GM12872 (cell line): ENCODE measurements around the gene KEAP1.

Experiments
- CTCF ChIP-seq: IDR thresholded peaks from 3 replicates; pipeline ENCODE4 v1.5.1; 2011; ENCODE audit warnings: low read depth, mild to moderate bottlenecking, low read length, moderate library complexity; ENCODE audit not compliant: insufficient read depth

KEAP1 gene

GRCh38 chr19:10503002-10503789, at the start of gene KEAP1:
Gene KEAP1, minus strand, starts transcription at chr19:10503356. Its CDS starts 3,323 bp downstream, at chr19:10500033.
- no peak for TF ChIP-seq CTCF

GRCh38 chr19:10552510-10553053, 49.4 kb upstream of the KEAP1 start:
- no peak for TF ChIP-seq CTCF

GRCh38 chr19:10551698-10552301, 48.6 kb upstream of the KEAP1 start:
- TF ChIP-seq CTCF = peak; percentile 27; the same call in 1 of the 3 replicates

GRCh38 chr19:10550336-10550735, 47.2 kb upstream of the KEAP1 start:
- TF ChIP-seq CTCF = no peak

- TF ChIP-seq CTCF = no peak
These were observed 46.6 kb upstream of the KEAP1 start for GRCh38 chr19:10549733-10550132.

GRCh38 chr19:10548746-10549276, 45.7 kb upstream of the KEAP1 start:
- TF ChIP-seq CTCF = no peak

- no peak for TF ChIP-seq CTCF
These were observed 43.7 kb upstream of the KEAP1 start for GRCh38 chr19:10546817-10547216.
